Upper lobe of left lung (tissue), 6 donors: ENCODE data around the gene ARAP1. TPM values are rescaled to one million over a fixed set of nuclear protein-coding genes. Genes with fewer than 3 reads are reported as not detected.
A peak's percentile ranks its signal among the peaks of the same experiment; 100 is the strongest.

Experiments used
- ATAC-seq, 2 donors: fragments of 200-7000 bp; cut with Tn5 transposase; one replicate each; pipeline ENCODE4 v1.9.1; 2022; ENCODE audit warnings: mild to moderate bottlenecking in 2 of 2, moderate library complexity in 2 of 2; ENCODE audit not compliant: low FRiP score in 2 of 2
- DNase-seq, 2 donors: peaks; one replicate each; pipeline ENCODE4 v3.0.0-alpha.2; 2019 to 2020
- H3K27ac ChIP-seq, 4 donors: fragments of 200-600 bp; sonication (generic); one replicate each; pipeline ENCODE4 v1.5.1; 2016 to 2019
- H3K27me3 ChIP-seq, 4 donors: fragments of 200-600 bp; sonication (generic); one replicate each; pipeline ENCODE4 v1.5.1; 2017 to 2019
- H3K36me3 ChIP-seq, 4 donors: fragments of 200-600 bp; sonication (generic); one replicate each; pipeline ENCODE4 v1.5.1; 2016 to 2019
- H3K4me1 ChIP-seq, 4 donors: fragments of 200-600 bp; sonication (generic); one replicate each; pipeline ENCODE4 v1.5.1; 2018 to 2019
- H3K4me3 ChIP-seq, 4 donors: fragments of 200-600 bp; sonication (generic); one replicate each; pipeline ENCODE4 v1.5.1; 2017 to 2019; ENCODE audit warnings: mild to moderate bottlenecking in 2 of 4, moderate library complexity in 1 of 4
- H3K9me3 ChIP-seq, 4 donors: fragments of 200-600 bp; sonication (generic); one replicate each; pipeline ENCODE4 v1.5.1; 2018 to 2019
- EP300 ChIP-seq, 4 donors: sonication (generic); formaldehyde crosslinking; IDR thresholded peaks; one replicate each; pipeline ENCODE4 v1.5.1; 2017; ENCODE audit warnings: antibody characterized with exemption in 4 of 4, control low read depth in 2 of 4
- POLR2A ChIP-seq, 4 donors: fragments of 450-650 bp; IDR thresholded peaks; one replicate each; pipeline ENCODE4 v1.5.1; 2016 to 2017; ENCODE audit warnings: antibody characterized with exemption in 4 of 4, mild to moderate bottlenecking in 2 of 4
- POLR2AphosphoS5 ChIP-seq, 2 donors: sonication (generic); formaldehyde crosslinking; IDR thresholded peaks; one replicate each; pipeline ENCODE4 v1.5.1; 2017; ENCODE audit warnings: antibody characterized with exemption in 2 of 2
- WGBS, 2 donors: methylation state at CpG; one replicate each; pipeline ENCODE4 v1.1.5; 2017 to 2018; 5-methylcytosine and 5-hydroxymethylcytosine counted together
- total RNA-seq, 6 donors: library from RNA; depleted of rRNA in 4 of 6; stranded (reverse); fragments of >200 nt in 4 of 6; gene quantifications; one replicate each; pipeline versions ENCODE4 v1.1.0 to v1.2.1, GENCODE V29; 2016 to 2021
- TF ChIP-seq, protein P1 (sequence below), 6 experiments: fragments of 450-650 bp in 4 of 6; fragments of 200-600 bp in 2 of 6; sonication (generic) in 2 of 6; IDR thresholded peaks; one replicate each; pipeline ENCODE4 v1.5.1; 2016 to 2019; ENCODE audit warnings: antibody characterized with exemption in 6 of 6
- donor health status: DM: no; HTN: no; CAD: no; lungs with moderate emphysema.
- donor health status: DM: no; HTN: yes; CAD: no; lungs with severe emphysema.

ARAP1 gene
- total RNA-seq, 6 donors from 2014 or later: 217 to 1,154 (median 269) TPM

DNA sequence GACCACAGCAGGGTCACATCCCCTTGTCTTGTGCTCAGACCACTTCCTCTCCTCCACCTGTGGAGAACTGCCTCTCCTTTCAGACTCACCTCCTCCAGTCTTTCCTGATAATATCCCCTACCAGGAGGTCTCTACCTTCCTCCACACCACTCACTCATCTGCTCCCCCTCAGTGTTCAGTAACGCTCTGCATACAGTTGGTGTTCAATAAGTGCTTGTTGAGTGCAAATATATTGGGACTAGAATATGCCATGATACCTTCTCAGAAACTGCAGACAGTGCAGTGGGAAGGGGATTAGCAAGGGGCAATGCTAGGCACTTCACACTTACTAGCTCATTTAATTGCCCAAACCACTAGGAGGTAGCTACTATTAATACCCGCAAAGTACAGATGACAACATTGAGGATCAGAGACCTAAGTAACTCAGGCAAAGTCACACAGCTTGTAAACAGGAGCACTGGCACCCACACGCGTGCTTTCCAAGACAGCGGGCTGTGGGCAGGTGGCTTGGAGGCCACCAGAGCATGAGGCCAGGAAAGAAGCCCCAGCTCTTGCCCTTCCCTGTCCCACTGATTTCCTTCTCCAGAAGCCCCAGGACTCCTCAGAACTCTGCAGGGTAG is 69.9 kb downstream of the ARAP1 start:
- Histone ChIP-seq H3K4me1 (peaks cover 8 to 27% (median 14%) of the 10 kb centered on the region in 4 donors), H3K4me3 (no peak overlapping the region), H3K27ac (no peak overlapping the region), H3K27me3 (peaks cover 0 to 15% (median 0%) of the 10 kb centered on the region in 4 donors), H3K9me3 (no peaks in the 10 kb centered on the region), H3K36me3 (peaks cover 0 to 42% (median 30%) of the 10 kb centered on the region in 4 donors)
- TF ChIP-seq, protein P1, sequence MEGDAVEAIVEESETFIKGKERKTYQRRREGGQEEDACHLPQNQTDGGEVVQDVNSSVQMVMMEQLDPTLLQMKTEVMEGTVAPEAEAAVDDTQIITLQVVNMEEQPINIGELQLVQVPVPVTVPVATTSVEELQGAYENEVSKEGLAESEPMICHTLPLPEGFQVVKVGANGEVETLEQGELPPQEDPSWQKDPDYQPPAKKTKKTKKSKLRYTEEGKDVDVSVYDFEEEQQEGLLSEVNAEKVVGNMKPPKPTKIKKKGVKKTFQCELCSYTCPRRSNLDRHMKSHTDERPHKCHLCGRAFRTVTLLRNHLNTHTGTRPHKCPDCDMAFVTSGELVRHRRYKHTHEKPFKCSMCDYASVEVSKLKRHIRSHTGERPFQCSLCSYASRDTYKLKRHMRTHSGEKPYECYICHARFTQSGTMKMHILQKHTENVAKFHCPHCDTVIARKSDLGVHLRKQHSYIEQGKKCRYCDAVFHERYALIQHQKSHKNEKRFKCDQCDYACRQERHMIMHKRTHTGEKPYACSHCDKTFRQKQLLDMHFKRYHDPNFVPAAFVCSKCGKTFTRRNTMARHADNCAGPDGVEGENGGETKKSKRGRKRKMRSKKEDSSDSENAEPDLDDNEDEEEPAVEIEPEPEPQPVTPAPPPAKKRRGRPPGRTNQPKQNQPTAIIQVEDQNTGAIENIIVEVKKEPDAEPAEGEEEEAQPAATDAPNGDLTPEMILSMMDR (IDR thresholded peaks at IDR 0.05): no peak
- TF ChIP-seq EP300 (IDR thresholded peaks at IDR 0.05): no peak
- no peak for TF ChIP-seq POLR2A (IDR thresholded peaks at IDR 0.05)
- no peak for TF ChIP-seq POLR2AphosphoS5 (IDR thresholded peaks at IDR 0.05)
- 86 to 90% methylated on average over 1 to 5 of the region's 5 CpGs for WGBS, 2 donors
- DNase-seq: no peak
- no peak for ATAC-seq

DNA sequence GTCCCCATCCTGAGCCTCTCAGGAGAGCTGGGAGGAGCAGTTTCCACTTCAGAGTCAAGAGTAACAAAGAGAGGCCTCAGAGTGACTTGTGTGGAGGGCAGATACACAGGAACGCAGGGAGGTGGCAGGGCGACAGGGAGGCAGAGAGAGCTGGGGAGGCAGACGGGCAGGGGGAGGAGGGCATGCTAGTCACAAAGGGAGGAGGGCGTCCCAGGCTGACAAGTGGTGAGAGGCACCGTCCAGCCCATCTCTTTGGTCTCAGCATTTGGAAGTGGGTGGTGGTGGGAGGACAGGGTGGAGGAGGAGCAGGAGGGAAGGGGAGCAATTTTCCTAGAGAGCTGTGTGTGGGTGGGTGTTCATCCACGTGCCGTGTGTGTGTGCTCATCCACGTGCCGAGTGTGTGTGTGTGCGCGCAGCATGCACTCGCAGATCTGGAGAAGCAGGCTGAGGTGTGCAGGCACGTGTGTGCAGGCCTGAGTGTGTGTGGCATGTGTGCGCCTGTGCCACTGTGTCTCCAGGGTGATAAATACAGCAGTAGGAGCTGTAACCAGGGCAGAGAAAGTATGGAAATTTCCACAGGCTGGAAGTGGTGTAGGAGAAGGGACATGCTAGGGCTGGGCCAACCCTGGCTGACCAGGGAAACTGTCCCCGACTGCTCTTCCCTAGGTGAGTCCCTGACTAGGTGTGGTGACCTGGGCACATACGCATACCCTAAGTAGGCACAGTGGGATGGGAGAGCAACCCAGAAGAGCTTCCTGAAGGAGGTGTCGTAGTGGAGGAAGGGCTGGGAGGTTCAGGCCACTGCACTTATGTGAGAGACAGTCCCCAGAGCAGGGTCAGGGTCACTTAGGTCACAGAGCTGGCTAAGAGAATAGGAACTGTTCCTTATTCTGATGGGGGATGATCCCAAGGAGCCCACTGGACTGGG is 70.7 kb downstream of the ARAP1 start:
- TF ChIP-seq POLR2AphosphoS5 (IDR thresholded peaks at IDR 0.05) (peak; percentile 5 to 6), POLR2A (IDR thresholded peaks at IDR 0.05) (peak in 1 of 4 donors; percentile 17), EP300 (IDR thresholded peaks at IDR 0.05) (no peak)
- TF ChIP-seq, protein P1 (IDR thresholded peaks at IDR 0.05): no peak
- DNase-seq (peak in 1 of 2 donors; percentile 52), ATAC-seq (peak in 1 of 2 donors; percentile 3)
- WGBS, 2 donors: 41 to 44% methylated on average over 15 to 17 of the region's 17 CpGs
- peaks cover 8 to 33% (median 14%) of the 10 kb centered on the region in 4 donors for H3K4me1 ChIP-seq
- H3K27ac ChIP-seq: no peak overlapping the region
- no peaks in the 10 kb centered on the region for H3K9me3 ChIP-seq
- peaks cover 0 to 24% (median 0%) of the 10 kb centered on the region in 4 donors for H3K27me3 ChIP-seq
- H3K36me3 ChIP-seq: peaks cover 0 to 33% (median 23%) of the 10 kb centered on the region in 4 donors
- H3K4me3 ChIP-seq: no peak overlapping the region

GRCh38 chr11:72680624-72681158 is 71.5 kb downstream of the ARAP1 start:
- Histone ChIP-seq H3K4me3 (no peak overlapping the region), H3K27me3 (peaks cover 0 to 32% (median 0%) of the 10 kb centered on the region in 4 donors), H3K27ac (no peak overlapping the region), H3K9me3 (no peaks in the 10 kb centered on the region), H3K4me1 (peaks cover 8 to 34% (median 14%) of the 10 kb centered on the region in 4 donors), H3K36me3 (peaks cover 0 to 27% (median 18%) of the 10 kb centered on the region in 4 donors)
- DNase-seq (no peak), ATAC-seq (no peak)
- TF ChIP-seq POLR2A (IDR thresholded peaks at IDR 0.05) (no peak), POLR2AphosphoS5 (IDR thresholded peaks at IDR 0.05) (no peak), EP300 (IDR thresholded peaks at IDR 0.05) (no peak)
- TF ChIP-seq, protein P1 (IDR thresholded peaks at IDR 0.05): no peak
- WGBS, 2 donors: 67 to 69% methylated on average over 3 to 6 of the region's 6 CpGs

DNA sequence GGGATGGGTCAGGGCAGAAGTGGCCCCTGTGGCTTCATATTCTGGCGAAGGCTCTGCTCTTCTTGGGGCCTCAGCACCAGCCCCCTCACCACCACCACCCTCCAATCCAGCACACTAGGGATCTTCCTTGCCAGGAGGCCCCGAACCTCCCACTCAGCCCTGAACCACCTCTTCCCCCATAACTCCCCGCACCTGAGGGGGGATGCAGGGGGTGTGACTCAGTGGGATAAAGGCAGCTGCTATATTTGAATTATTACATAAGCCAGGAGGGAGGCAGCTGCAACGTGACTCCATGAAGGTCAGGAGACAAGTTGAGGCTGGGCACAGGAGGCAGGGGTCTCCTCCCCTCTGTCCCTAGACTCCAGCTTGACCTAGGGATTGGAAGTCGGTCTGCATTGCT is 72.3 kb downstream of the ARAP1 start:
- Histone ChIP-seq H3K27ac (no peak overlapping the region), H3K27me3 (peaks cover 0 to 34% (median 2%) of the 10 kb centered on the region in 4 donors), H3K4me3 (no peak overlapping the region), H3K4me1 (peaks cover 5 to 32% (median 10%) of the 10 kb centered on the region in 4 donors), H3K36me3 (peaks cover 0 to 19% (median 9%) of the 10 kb centered on the region in 4 donors), H3K9me3 (no peaks in the 10 kb centered on the region)
- TF ChIP-seq, protein P1 (IDR thresholded peaks at IDR 0.05): no peak
- TF ChIP-seq POLR2A (IDR thresholded peaks at IDR 0.05) (no peak), EP300 (IDR thresholded peaks at IDR 0.05) (no peak), POLR2AphosphoS5 (IDR thresholded peaks at IDR 0.05) (no peak)
- ATAC-seq: no peak
- WGBS, 2 donors: 50 to 62% methylated on average over 3 to 5 of the region's 5 CpGs
- DNase-seq: no peak
